Thyroid gland (tissue), 4 donors: Measurements from ENCODE around the gene TBC1D8.

Experiments used
- CTCF ChIP-seq, 6 experiments: fragments of 200-600 bp in 3 of 6; fragments of 450-650 bp in 3 of 6; sonication (generic) in 3 of 6; IDR thresholded peaks; one replicate each; pipeline ENCODE4 v1.5.1; 2016 to 2019; ENCODE audit warnings: antibody characterized with exemption in 6 of 6, mild to moderate bottlenecking in 2 of 6, inconsistent platforms in 1 of 6, moderate library complexity in 1 of 6
- POLR2A ChIP-seq, 2 donors: fragments of 450-650 bp; IDR thresholded peaks; one replicate each; pipeline ENCODE4 v1.6.1; 2017; ENCODE audit warnings: antibody characterized with exemption in 2 of 2, mild to moderate bottlenecking in 2 of 2, moderate library complexity in 1 of 2

DNA sequence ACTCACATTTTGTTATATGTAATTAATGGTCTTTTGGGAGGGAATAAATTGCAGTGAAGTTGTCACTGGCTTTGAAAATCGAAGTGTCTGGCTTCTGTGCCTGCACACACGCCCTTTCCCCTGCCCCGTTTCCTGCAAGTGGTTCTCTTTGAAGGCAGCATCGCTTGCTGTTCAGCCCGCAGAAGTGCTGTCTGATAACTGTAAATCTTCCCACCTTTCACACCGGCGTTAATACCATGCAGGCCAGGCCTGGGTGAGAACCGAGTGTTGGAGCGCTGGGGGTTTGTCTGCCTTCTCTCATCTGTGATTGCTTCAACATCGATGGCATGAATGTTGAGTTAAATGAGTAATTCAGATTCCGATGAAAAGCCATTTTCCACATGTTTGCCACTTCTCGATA is 187.0 kb downstream of the TBC1D8 start:
- no peak for TF ChIP-seq CTCF (IDR thresholded peaks at IDR 0.05)
- TF ChIP-seq POLR2A (IDR thresholded peaks at IDR 0.05) = no peak
